GM18951 (cell line): ENCODE results near the gene WWC1.

Experiments used
- POLR2A ChIP-seq: IDR thresholded peaks from 4 replicates; pipeline ENCODE4 v1.6.1; 2011; ENCODE audit warnings: mild to moderate bottlenecking; ENCODE audit not compliant: insufficient read length, insufficient read depth; ENCODE audit errors: extremely low read depth
- in situ Hi-C: fragments of 300-500 bp; cut with MboI; formaldehyde crosslinking; loops from one replicate; pipeline ENCODE4 v1.12.0; 2022; ENCODE audit warnings: low sequenced_read_pairs, mixed read lengths, inconsistent platforms; ENCODE audit not compliant: unreplicated experiment

Gene WWC1

GRCh38 chr5:168291964-168292785, 730 bp downstream of the WWC1 start:
- in situ Hi-C loops: no loop called here
- no peak for TF ChIP-seq POLR2A

- in situ Hi-C loops: no loop called here
- no peak for TF ChIP-seq POLR2A
Measured at GRCh38 chr5:168292786-168293696, 1.6 kb downstream of the WWC1 start.

GRCh38 chr5:168295574-168296201, 4.2 kb downstream of the WWC1 start:
- in situ Hi-C loops: no loop called here
- no peak for TF ChIP-seq POLR2A

GRCh38 chr5:168296682-168297081, 5.2 kb downstream of the WWC1 start:
- in situ Hi-C loops: no loop called here
- TF ChIP-seq POLR2A: no peak

GRCh38 chr5:168298949-168299348, 7.5 kb downstream of the WWC1 start:
- no peak for TF ChIP-seq POLR2A
- in situ Hi-C loops: no loop called here

- in situ Hi-C loops: no loop called here
- TF ChIP-seq POLR2A: no peak
Measured at GRCh38 chr5:168299372-168299771, 7.9 kb downstream of the WWC1 start.

GRCh38 chr5:168300326-168301182, 9.1 kb downstream of the WWC1 start:
- TF ChIP-seq POLR2A: no peak
- in situ Hi-C loops: no loop called here

GRCh38 chr5:168301593-168302390, 10.3 kb downstream of the WWC1 start:
- in situ Hi-C loops: no loop called here
- TF ChIP-seq POLR2A: no peak

- TF ChIP-seq POLR2A: no peak
- in situ Hi-C loops: no loop called here
Measured at GRCh38 chr5:168302785-168303184, 11.3 kb downstream of the WWC1 start.

GRCh38 chr5:168303393-168304025, 12.1 kb downstream of the WWC1 start:
- TF ChIP-seq POLR2A: no peak
- in situ Hi-C loops: no loop called here

GRCh38 chr5:168304349-168304748, 12.9 kb downstream of the WWC1 start:
- in situ Hi-C loops: no loop called here
- no peak for TF ChIP-seq POLR2A
